LoVo (cell line): ENCODE measurements around the gene LRRC4C.

ENCODE experiments used
- DNase-seq: peaks from one replicate; pipeline ENCODE4 v3.0.0-alpha.2; 2016; ENCODE audit warnings: low spot score

The LRRC4C gene

GRCh38 chr11:40099426-40100161, 1359.9 kb downstream of the LRRC4C start:
- no peak for DNase-seq

- DNase-seq: no peak
Measured at GRCh38 chr11:40095446-40095845, 1364.0 kb downstream of the LRRC4C start.

GRCh38 chr11:40094954-40095353, 1364.5 kb downstream of the LRRC4C start:
- no peak for DNase-seq

GRCh38 chr11:40080434-40080833, 1379.0 kb downstream of the LRRC4C start:
- no peak for DNase-seq
